Fibroblast of skin of abdomen (primary cell): ENCODE results near the gene DSTYK.
"Not testable (repeated sequence)": the region's sequence is repeated elsewhere in the genome, so short reads cannot be mapped to it uniquely, and the experiment has no call there.

Source experiments
- DNase-seq: peaks from one replicate; pipeline ENCODE4 v3.0.0-alpha.2; 2013

The DSTYK gene

GRCh38 chr1:205241366-205242030, 30.0 kb upstream of the DSTYK start:
- no peak for DNase-seq

- no peak for DNase-seq
These were observed 29.1 kb upstream of the DSTYK start for GRCh38 chr1:205240569-205240968.

GRCh38 chr1:205240118-205240517, 28.6 kb upstream of the DSTYK start:
- DNase-seq = no peak

GRCh38 chr1:205239078-205239477, 27.6 kb upstream of the DSTYK start:
- no peak for DNase-seq

- no peak for DNase-seq
These were observed 26.3 kb upstream of the DSTYK start for GRCh38 chr1:205237526-205238484.

- DNase-seq = no peak
These were observed 25.5 kb upstream of the DSTYK start for GRCh38 chr1:205236951-205237475.

- DNase-seq = no peak
These were observed 25.0 kb upstream of the DSTYK start for GRCh38 chr1:205236526-205236925.

- no peak for DNase-seq
These were observed 24.4 kb upstream of the DSTYK start for GRCh38 chr1:205235951-205236350.

- not testable (repeated sequence) for DNase-seq
These were observed 22.5 kb upstream of the DSTYK start for GRCh38 chr1:205233986-205234385.

- no peak for DNase-seq
These were observed 21.5 kb upstream of the DSTYK start for GRCh38 chr1:205232945-205233397.

GRCh38 chr1:205232127-205232820, 20.8 kb upstream of the DSTYK start:
- no peak for DNase-seq

- no peak for DNase-seq
These were observed 19.5 kb upstream of the DSTYK start for GRCh38 chr1:205230982-205231381.

GRCh38 chr1:205229916-205230700, 18.6 kb upstream of the DSTYK start:
- no peak for DNase-seq

- peak; percentile 52 for DNase-seq
These were observed 17.9 kb upstream of the DSTYK start for GRCh38 chr1:205229399-205229871.

- no peak for DNase-seq
These were observed 16.6 kb upstream of the DSTYK start for GRCh38 chr1:205228093-205228521.

- peak; percentile 92 for DNase-seq
These were observed 16.1 kb upstream of the DSTYK start, which contains the start of gene TMCC2 for GRCh38 chr1:205227584-205228013. TSS of gene TMCC2 (plus strand) at chr1:205227946. CDS start at chr1:205228565, 619 bp downstream.

- peak; percentile 66 for DNase-seq
These were observed 15.5 kb upstream of the DSTYK start for GRCh38 chr1:205226868-205227583.

GRCh38 chr1:205225901-205226765, 14.6 kb upstream of the DSTYK start:
- peak; percentile 85 for DNase-seq

- DNase-seq = no peak
These were observed 13.2 kb upstream of the DSTYK start for GRCh38 chr1:205224736-205225135.

- no peak for DNase-seq
These were observed 8.9 kb upstream of the DSTYK start for GRCh38 chr1:205220421-205220820.
